ENCODE measurements around the gene STRAP. TPM values are rescaled to one million over a fixed set of nuclear protein-coding genes. Genes with fewer than 3 reads are reported as not detected.
A peak's percentile ranks its signal among the peaks of the same experiment; 100 is the strongest.

Gene STRAP
- total and polyA plus RNA-seq, 2 of the 4 experiments (the other 2 are of a cell fraction): 82.1 to 98.1 TPM

- Histone ChIP-seq H3K36me3 (ENCODE audit: control insufficient read depth, insufficient read depth, low read length) (no peaks in the 10 kb centered on the region), H2BK20ac (ENCODE audit: low read depth, low read length) (peak overlapping the region; percentile 98), H2BK5ac (ENCODE audit: low read depth, low read length, poor library complexity, severe bottlenecking) (peak overlapping the region; percentile 74), H4K8ac (ENCODE audit: low read depth in 2 of 2, low read length in 2 of 2) (peak overlapping the region in 1 of 2 experiments; percentile 82; a peak in 2 of 4 replicates), H3K9ac (ENCODE audit: low read depth, low read length) (peak overlapping the region; percentile 17; the same call in 1 of the 2 replicates), H3K4me1 (ENCODE audit: control insufficient read depth, insufficient read depth, low read length) (peaks cover 11% of the 10 kb centered on the region), H2BK15ac (ENCODE audit: low read depth, low read length) (peak overlapping the region; percentile 96; the same call in 2 of the 3 replicates), H3K18ac (ENCODE audit: low read depth, low read length) (peak overlapping the region; percentile 66; the same call in 1 of the 2 replicates), H3K4me2 (ENCODE audit: low read depth, low read length) (peak overlapping the region; percentile 76), H3K56ac (ENCODE audit: extremely low read depth, insufficient read depth, low read length) (peak overlapping the region; percentile 85; the same call in 1 of the 2 replicates), H3K14ac (replicated peaks; ENCODE audit: low read depth, low read length) (peak overlapping the region; percentile 45), H3K23ac (ENCODE audit: low read depth, low read length) (peak overlapping the region; percentile 74; the same call in 1 of the 2 replicates), H3K9me3 (ENCODE audit: control insufficient read depth, insufficient read depth, low read length) (no peaks in the 10 kb centered on the region), H4K20me1 (ENCODE audit: insufficient read depth, low read length) (no peaks in the 10 kb centered on the region), H3K4ac (ENCODE audit: low read depth, low read length) (peak overlapping the region; percentile 91), H3K27me3 (ENCODE audit: control insufficient read depth, insufficient read depth, low read length) (no peaks in the 10 kb centered on the region), H3K4me3 (ENCODE audit: insufficient read depth, low read depth, low read length) (no peak overlapping the region), H2AFZ (replicated peaks; ENCODE audit: low read length, poor library complexity) (peak overlapping the region; percentile 73), H2BK120ac (ENCODE audit: low read depth, low read length) (peak overlapping the region; percentile 94), H4K91ac (ENCODE audit: insufficient read depth, low read depth, low read length) (peak overlapping the region; percentile 91), H3K9me1 (ENCODE audit: insufficient read depth, low read length) (0 out of 2 replicates have a peak, but pooled peaks cover 3% of the 10 kb centered on the region), H2AK5ac (ENCODE audit: low read depth, low read length) (peak overlapping the region; percentile 84; the same call in 1 of the 2 replicates), H4K5ac (ENCODE audit: low read depth, low read length) (peak overlapping the region; percentile 75), H3K79me1 (ENCODE audit: low read depth in 1 of 2, low read length in 2 of 2) (no peaks in the 10 kb centered on the region), H2AK9ac (replicated peaks; ENCODE audit: low read depth, low read length, poor library complexity) (peak overlapping the region; percentile 89), H3K27ac (ENCODE audit: insufficient read depth, low read length) (peak overlapping the region; percentile 63)
- ChIA-PET POLR2A (ENCODE audit: unreplicated experiment) (no interaction called here), CTCF (interaction anchor here (0.7 to 2.7 kb wide), 11 partner anchors 32 to 613 kb away, joined by 3 to 12 read pairs (median 4); no protein-coding TSS in a partner anchor)
- ATAC-seq (ENCODE audit: low read depth) (peak; percentile 66), DNase-seq (peak; percentile 76)
- dilution Hi-C loops (cut with HindIII; ENCODE audit: low sequenced_read_pairs, unreplicated experiment): no loop called here
- no TSS peak for BruUV-seq (replicated peaks)
- in situ Hi-C loops (cut with MboI; ENCODE audit: low sequenced_read_pairs): no loop called here
- intact Hi-C loops (cut with micrococcal nuclease): loop anchor here (1.0 to 10.0 kb wide), 6 partner anchors 67 to 580 kb away; partner anchors contain the start of gene EPS8
- WGBS, 2 experiments (ENCODE audit: extremely low coverage in 2 of 2, insufficient read length in 1 of 2): no CpG with 5 or more reads among the region's 8 CpGs
- TF ChIP-seq SMC3 (IDR thresholded peaks at IDR 0.05; ENCODE audit: low read depth, low read length) (peak; percentile 100), RAD21 (IDR thresholded peaks at IDR 0.05; ENCODE audit: low read length) (peak; percentile 99), CTCF (conservative IDR thresholded peaks at IDR 0.05; ENCODE audit: low read depth, low read length) (peak; percentile 93), POLR2A (IDR thresholded peaks at IDR 0.05; ENCODE audit: low read depth, low read length) (peak; percentile 63; the same call in 1 of the 2 replicates), RFX5 (IDR thresholded peaks at IDR 0.05; ENCODE audit: low read depth, low read length) (no peak), MAZ (IDR thresholded peaks at IDR 0.05; ENCODE audit: borderline replicate concordance, low read depth, low read length) (no peak)
Observed at GRCh38 chr12:15856097-15856982, 25.8 kb upstream of the STRAP start.

Measured in IMR-90 (cell line).